Natural killer cell (primary cell): ENCODE measurements around the gene CDC34. TPM values are rescaled to one million over a fixed set of nuclear protein-coding genes. Genes with fewer than 3 reads are reported as not detected.
A peak's percentile ranks its signal among the peaks of the same experiment; 100 is the strongest.

ENCODE experiments used
- ATAC-seq, 3 donors: fragments of 150-1000 bp in 2 of 3; fragments of 200-7000 bp in 1 of 3; cut with Tn5 transposase; 1 replicate in 1 of 3; 2 replicates in 2 of 3; pipeline ENCODE4 v1.10.0; 2021; ENCODE audit warnings: mild to moderate bottlenecking in 2 of 3, moderate library complexity in 2 of 3
- DNase-seq, 2 donors: peaks; one replicate each; pipeline versions ENCODE4 v3.0.0 to v3.0.0-alpha.2; 2013 to 2021; ENCODE audit warnings: mixed read lengths in 1 of 2
- H3K27ac ChIP-seq: one replicate; pipeline ENCODE4 v1.5.1; 2013; ENCODE audit warnings: mild to moderate bottlenecking, low read length
- H3K27me3 ChIP-seq: one replicate; pipeline ENCODE4 v1.6.1; 2013; ENCODE audit warnings: low read length; ENCODE audit not compliant: control insufficient read depth, insufficient read depth
- H3K36me3 ChIP-seq: one replicate; pipeline ENCODE4 v1.6.1; 2013; ENCODE audit warnings: low read length; ENCODE audit not compliant: control insufficient read depth, insufficient read depth
- H3K4me1 ChIP-seq: one replicate; pipeline ENCODE4 v1.6.1; 2013; ENCODE audit warnings: low read length; ENCODE audit not compliant: control insufficient read depth, insufficient read depth
- H3K4me3 ChIP-seq: one replicate; pipeline ENCODE4 v1.5.1; 2013; ENCODE audit warnings: low read length
- H3K9me3 ChIP-seq: one replicate; pipeline ENCODE4 v1.6.1; 2013; ENCODE audit warnings: low read length; ENCODE audit not compliant: control insufficient read depth, insufficient read depth
- H3K27ac Mint-ChIP-seq, 2 donors: one replicate each; pipeline ENCODE4 v1.8.0; 2022; ENCODE audit warnings: mild to moderate bottlenecking in 2 of 2, mixed read lengths in 2 of 2, moderate library complexity in 1 of 2
- H3K27me3 Mint-ChIP-seq, 2 donors: one replicate each; pipeline ENCODE4 v1.8.0; 2022; ENCODE audit warnings: low read depth in 2 of 2, mixed read lengths in 2 of 2
- H3K36me3 Mint-ChIP-seq: one replicate; pipeline ENCODE4 v1.8.0; 2022; ENCODE audit warnings: mixed read lengths
- H3K4me1 Mint-ChIP-seq, 2 donors: one replicate each; pipeline ENCODE4 v1.8.0; 2022; ENCODE audit warnings: mixed read lengths in 2 of 2
- H3K4me3 Mint-ChIP-seq: one replicate; pipeline ENCODE4 v1.8.0; 2022; ENCODE audit warnings: mild to moderate bottlenecking, moderate library complexity, mixed read lengths
- H3K9me3 Mint-ChIP-seq, 2 donors: one replicate each; pipeline ENCODE4 v1.8.0; 2022; ENCODE audit warnings: mixed read lengths in 2 of 2
- WGBS: methylation state at CpG from one replicate; pipeline ENCODE4 v1.1.7; 2013; ENCODE audit warnings: missing lambda C conversion rate; ENCODE audit not compliant: insufficient coverage; 5-methylcytosine and 5-hydroxymethylcytosine counted together
- intact Hi-C: fragments of 100-400 bp; cut with micrococcal nuclease; formaldehyde crosslinking; loops from one replicate; pipeline ENCODE4 v1.14.2; 2022
- total RNA-seq, 4 donors: library from RNA; stranded (reverse); fragments of 120-200 nt in 1 of 4; gene quantifications; one replicate each; pipeline versions ENCODE4 v1.2.3 to v1.2.4, GENCODE V29; 2013 to 2022
- TF ChIP-seq, protein P1 (sequence below): fragments of 200-600 bp; IDR thresholded peaks from one replicate; pipeline ENCODE4 v1.8.0; 2022; ENCODE audit warnings: antibody characterized with exemption

The CDC34 gene
- total RNA-seq, 3 donors from 2014 or later (not counting 1 experiment from before 2014, with no cell fraction given) = 68.5 to 114 (median 101) TPM

DNA sequence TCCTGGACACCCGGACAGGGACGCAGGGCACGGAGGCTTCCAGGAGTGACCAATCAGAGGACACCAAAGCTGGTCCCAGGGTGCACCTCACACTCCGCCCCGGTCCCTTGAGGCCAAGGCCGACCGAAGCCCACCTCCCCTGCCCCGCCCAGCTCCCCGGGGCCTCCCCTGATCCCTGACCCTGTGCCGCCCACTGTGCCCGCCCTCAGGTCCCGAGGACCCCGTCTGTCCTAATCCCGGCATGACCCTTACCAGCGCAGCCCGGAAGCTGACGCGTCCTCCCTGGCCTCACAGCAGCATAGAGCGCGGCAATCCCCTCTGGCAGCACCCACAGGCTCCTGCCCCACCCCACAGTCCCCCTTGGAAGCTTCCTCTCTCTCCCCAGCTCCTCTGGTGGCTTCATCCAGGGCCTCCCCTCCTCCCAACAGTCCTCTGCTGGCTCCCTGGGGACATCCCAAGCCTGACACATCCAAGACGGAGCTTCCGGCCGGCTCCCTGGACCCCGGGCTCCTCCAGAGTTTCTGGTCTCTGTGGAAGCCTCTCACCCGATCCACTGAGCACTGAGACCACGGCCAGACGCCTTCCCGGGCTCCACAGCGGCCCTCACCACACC, 7.4 kb upstream of the CDC34 start:
- TF ChIP-seq, protein P1, sequence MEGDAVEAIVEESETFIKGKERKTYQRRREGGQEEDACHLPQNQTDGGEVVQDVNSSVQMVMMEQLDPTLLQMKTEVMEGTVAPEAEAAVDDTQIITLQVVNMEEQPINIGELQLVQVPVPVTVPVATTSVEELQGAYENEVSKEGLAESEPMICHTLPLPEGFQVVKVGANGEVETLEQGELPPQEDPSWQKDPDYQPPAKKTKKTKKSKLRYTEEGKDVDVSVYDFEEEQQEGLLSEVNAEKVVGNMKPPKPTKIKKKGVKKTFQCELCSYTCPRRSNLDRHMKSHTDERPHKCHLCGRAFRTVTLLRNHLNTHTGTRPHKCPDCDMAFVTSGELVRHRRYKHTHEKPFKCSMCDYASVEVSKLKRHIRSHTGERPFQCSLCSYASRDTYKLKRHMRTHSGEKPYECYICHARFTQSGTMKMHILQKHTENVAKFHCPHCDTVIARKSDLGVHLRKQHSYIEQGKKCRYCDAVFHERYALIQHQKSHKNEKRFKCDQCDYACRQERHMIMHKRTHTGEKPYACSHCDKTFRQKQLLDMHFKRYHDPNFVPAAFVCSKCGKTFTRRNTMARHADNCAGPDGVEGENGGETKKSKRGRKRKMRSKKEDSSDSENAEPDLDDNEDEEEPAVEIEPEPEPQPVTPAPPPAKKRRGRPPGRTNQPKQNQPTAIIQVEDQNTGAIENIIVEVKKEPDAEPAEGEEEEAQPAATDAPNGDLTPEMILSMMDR = no peak
- Mint-ChIP-seq H3K27ac (no peak overlapping the region), H3K4me1 (peaks cover 0 to 9% of the 10 kb centered on the region in 2 donors), H3K27me3 (no peaks in the 10 kb centered on the region), H3K9me3 (no peaks in the 10 kb centered on the region), H3K36me3 (no peaks in the 10 kb centered on the region), H3K4me3 (no peak overlapping the region)
- no peaks in the 10 kb centered on the region for H3K9me3 ChIP-seq
- no peaks in the 10 kb centered on the region for H3K36me3 ChIP-seq
- no peaks in the 10 kb centered on the region for H3K4me1 ChIP-seq
- H3K27me3 ChIP-seq = no peaks in the 10 kb centered on the region
- DNase-seq (no peak), ATAC-seq (peak in 1 of 3 donors; percentile 32)
- no peak overlapping the region for H3K27ac ChIP-seq
- no peak overlapping the region for H3K4me3 ChIP-seq
- 89% methylated on average over 29 of the region's 29 CpGs for WGBS
- intact Hi-C loops = no loop called here

DNA sequence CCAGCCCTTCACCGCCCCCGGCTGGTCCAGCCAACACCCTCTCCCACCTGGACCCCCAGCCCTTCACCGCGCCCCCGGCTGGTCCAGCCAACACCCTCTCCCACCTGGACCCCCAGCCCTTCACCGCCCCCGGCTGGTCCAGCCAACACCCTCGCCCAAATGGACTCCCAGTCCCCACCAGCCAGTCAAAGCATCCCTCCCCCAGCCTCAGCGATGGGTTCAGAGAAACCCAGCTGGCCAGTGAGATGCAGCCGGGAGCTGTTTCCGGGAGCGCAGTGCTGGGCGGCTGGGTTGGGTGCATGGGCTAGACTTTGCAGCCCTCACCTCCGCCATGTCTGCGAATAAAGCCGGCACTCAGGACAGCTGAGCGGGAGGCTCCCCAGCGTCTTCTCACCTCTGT, 6.5 kb upstream of the CDC34 start:
- H3K4me3 ChIP-seq = no peak overlapping the region
- ATAC-seq (no peak), DNase-seq (no peak)
- no peaks in the 10 kb centered on the region for H3K9me3 ChIP-seq
- H3K4me1 ChIP-seq = no peaks in the 10 kb centered on the region
- Mint-ChIP-seq H3K36me3 (no peaks in the 10 kb centered on the region), H3K9me3 (no peaks in the 10 kb centered on the region), H3K4me3 (no peak overlapping the region), H3K27me3 (no peaks in the 10 kb centered on the region), H3K4me1 (peaks cover 0 to 9% of the 10 kb centered on the region in 2 donors), H3K27ac (peak overlapping the region in 1 of 2 donors; percentile 22)
- intact Hi-C loops = no loop called here
- 83% methylated on average over 16 of the region's 18 CpGs for WGBS
- H3K36me3 ChIP-seq = no peaks in the 10 kb centered on the region
- TF ChIP-seq, protein P1 = no peak
- no peaks in the 10 kb centered on the region for H3K27me3 ChIP-seq
- H3K27ac ChIP-seq = no peak overlapping the region

DNA sequence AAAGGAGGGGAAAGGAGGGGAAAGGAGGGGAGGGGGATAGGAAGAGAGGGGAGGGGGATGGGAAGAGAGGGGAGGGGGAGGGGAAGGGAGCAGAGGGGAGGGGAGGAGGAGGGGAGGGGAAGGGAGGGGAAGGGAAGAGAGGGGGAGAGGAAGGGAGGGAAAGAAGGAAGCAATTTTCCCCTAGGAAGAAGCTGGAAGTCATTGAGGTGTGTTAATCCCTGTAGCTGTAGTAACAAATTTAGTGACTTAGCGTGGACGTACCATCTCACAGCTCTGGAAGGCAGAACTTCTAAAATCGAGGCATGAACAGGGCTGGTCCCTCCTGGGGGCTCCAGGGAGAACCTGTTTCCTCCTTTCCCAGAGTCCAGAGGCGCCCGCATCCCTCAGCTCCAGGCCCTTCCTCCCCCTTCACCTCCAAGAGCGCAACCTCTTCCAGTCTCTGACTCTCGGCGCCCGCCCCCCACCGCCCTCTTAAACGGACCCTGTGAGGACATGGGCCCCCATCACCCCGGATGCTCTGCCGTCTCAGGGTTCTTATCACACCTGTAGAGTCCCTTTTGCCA, 5.6 kb upstream of the CDC34 start:
- H3K9me3 ChIP-seq = no peaks in the 10 kb centered on the region
- no peaks in the 10 kb centered on the region for H3K9me3 Mint-ChIP-seq
- H3K4me3 Mint-ChIP-seq = no peak overlapping the region
- no peak overlapping the region for H3K27ac ChIP-seq
- WGBS = 81% methylated on average over 13 of the region's 13 CpGs
- H3K36me3 Mint-ChIP-seq = no peaks in the 10 kb centered on the region
- no peaks in the 10 kb centered on the region for H3K27me3 ChIP-seq
- H3K27me3 Mint-ChIP-seq = no peaks in the 10 kb centered on the region
- intact Hi-C loops = no loop called here
- ATAC-seq = no peak
- TF ChIP-seq, protein P1 = no peak
- no peak overlapping the region for H3K27ac Mint-ChIP-seq
- H3K4me3 ChIP-seq = no peak overlapping the region
- H3K36me3 ChIP-seq = no peaks in the 10 kb centered on the region
- DNase-seq = no peak
- peaks cover 8% of the 10 kb centered on the region for H3K4me1 ChIP-seq
- H3K4me1 Mint-ChIP-seq = peaks cover 0 to 6% of the 10 kb centered on the region in 2 donors
